EL (cell line): ENCODE results near the gene MSI1.

ENCODE experiments used
- DNase-seq: peaks from one replicate; pipeline ENCODE4 v3.0.0-alpha.2; 2016

Gene MSI1

DNA sequence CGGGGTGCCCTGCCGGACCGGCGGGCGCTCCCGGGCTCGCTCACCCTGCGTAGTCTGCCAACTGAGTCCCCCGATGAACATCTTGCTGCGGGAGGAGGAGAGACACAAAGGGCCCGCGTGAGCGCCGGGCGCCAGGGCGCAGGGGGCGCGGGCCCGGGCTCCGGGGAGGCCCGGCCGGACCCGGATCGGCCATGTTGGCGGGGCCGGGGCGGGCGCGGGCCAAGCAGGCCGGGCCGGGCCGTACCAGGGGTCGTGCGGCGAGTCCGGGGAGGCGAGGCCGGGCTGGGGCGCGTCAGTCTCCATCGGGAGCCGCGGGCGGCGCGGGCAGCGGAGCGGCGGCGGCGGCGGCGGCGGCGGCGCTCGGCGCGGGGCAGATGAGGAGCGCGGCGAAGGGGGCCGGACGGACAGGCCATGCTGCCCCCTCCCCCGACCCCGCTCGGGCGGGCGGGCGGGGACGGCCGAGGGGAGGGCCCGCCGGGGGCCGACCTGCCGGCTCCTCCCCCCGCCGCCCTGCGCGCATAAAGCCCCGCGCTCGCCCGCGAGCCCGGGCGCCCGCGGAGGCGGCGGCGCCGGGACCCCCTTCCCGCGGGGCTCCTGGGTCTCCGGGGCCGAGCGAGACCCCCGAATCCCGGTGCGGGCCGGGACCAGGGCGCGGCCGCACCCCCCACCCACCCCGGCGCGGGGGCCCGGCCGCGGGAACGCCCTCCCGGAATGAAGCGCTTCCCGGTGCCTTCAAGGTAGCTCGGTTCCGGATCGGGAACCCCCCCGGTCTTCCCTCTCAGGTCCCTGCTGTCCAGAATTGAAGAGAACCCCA is at the start of gene MSI1:
TSS of gene MSI1 (minus strand) at position 376 of the 814 bp plus-strand sequence. CDS start at position 303, 73 bp downstream.
- DNase-seq: no peak

DNA sequence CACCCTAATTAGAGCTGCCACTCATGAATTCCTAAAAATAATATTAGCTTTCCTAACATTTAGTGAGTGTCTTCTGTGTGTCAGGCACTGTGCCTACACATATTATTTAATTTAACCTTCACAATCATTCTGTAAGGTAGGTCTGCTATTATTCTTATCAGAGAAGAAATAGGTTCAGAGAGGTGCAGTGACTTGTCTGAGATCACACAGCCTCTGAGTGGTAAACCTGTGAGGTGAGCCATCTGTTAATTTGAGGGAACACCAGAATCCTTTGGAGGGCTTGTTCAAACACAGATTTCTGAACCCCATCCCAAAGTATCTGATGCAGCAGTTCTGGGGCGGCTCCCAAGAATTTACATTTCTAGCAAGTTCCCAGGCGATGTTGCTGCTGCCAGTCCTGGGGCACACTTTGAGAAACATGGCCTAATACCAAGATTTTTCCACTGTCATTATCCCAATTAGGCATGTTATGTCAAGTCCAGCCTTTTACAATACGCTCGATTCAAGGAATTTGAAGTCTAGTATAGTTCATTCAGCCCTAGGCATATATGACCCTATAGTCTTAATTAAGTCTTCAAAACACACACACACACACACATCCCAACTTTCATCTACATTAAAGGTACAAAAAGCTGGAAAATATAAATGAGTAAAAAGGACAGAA is 49.1 kb upstream of the MSI1 start:
- DNase-seq: no peak

DNA sequence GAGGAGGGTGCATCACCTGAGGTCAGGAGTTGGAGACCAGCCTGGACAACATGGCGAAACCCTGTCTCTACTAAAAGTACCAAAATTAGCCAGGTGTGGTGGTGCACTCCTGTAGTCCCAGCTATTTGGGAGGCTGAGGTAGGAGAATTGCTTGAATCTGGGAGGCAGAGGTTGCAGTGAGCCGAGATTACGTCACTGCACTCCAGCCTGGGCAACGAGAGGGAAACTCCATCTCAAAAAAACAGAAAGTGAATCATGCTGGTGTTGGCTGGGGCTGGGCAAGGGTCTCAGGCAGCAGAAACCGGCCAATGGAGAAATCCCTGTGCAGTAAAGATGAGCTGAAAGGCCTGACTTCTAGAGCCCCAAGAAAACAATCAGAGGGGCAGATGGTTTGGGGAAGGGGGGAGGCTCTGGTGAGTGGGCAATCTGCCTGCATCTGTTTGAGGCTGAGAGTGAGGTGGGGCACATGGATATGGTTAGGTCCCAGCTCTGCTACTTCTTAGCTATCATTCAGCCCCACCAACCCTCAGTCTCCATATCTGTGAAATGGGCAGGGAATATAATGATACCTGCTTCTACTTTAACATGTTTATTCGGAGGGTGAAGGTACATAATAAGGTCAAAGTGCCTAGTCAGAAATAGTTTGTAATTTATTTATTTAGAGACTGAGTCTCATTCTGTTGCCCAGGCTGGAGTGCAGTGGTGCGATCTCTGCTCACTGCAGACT is 47.7 kb upstream of the MSI1 start:
- no peak for DNase-seq

DNA sequence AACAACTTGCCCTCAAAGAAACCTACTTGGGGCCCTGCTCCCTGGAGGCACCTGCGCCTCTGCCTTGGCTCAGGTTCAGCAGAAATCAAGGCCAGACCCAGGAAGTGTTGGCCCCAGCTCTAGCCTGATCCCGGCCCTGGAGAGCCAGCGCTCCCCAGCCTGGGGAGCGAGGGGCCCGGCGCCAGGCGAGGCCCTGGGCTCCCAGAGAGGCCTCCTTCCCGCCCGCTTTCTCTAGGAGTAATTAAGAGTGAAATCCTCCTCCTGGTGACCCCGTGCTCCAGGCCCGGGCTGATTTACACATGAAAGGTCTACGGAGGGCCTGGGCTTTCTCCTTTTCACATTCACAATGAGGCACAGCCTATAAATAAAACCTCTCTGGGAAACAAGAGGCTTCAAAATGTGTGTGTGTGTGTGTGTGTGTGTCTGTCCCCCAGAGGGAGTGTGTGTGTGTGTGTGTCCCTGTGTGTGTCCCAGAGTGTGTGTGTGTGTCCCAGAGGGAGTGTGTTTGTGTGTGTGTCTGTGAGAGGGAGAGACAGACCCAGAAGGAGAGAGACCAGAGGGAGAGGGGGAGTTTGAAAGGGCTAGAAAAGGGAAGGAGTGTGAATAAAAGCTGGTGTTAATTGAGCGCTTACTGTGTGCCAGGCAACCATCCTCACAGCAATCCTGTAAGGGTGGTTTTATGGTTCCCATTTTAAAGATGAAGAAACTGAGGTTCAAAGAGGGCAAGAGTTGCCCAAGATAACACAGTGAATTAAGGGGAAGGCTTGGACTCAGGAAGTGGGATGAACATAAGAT is 45.1 kb upstream of the MSI1 start:
- no peak for DNase-seq

DNA sequence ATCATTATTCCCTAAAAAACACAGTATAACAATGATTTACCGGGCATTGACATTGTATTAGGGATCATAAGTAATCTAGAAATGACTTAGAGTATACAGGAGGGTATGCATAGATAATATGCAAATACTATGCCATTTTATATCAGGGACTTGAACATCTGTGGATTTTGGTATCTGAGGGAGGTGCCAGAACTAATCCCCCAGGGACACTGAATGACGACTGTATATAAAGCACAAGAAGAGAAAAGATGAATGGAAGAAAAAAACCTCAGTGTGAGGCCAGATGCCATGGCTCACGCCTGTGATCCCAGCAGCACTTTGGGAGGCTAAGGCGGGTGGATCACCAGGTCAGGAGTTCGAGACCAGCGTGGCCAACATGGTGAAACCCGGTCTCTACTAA is 43.5 kb upstream of the MSI1 start:
- no peak for DNase-seq

DNA sequence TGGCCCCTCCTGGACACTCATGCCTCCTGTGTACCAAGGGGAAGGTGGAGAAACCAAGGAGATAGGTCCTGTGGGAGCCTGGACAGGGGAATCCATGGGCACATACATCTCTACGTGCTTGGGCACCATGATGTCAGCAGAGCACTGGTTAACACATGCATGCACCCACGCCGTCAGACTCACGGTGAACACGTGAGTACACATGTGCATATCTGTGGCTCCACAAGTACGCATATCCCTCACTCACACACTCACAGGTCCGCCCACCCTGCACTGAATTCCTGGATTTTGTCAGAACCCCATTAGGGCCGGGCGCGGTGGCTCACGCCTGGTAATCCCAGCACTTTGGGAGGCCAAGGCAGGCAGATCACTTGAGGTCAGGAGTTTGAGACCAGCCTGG is 39.8 kb upstream of the MSI1 start:
- DNase-seq: no peak

DNA sequence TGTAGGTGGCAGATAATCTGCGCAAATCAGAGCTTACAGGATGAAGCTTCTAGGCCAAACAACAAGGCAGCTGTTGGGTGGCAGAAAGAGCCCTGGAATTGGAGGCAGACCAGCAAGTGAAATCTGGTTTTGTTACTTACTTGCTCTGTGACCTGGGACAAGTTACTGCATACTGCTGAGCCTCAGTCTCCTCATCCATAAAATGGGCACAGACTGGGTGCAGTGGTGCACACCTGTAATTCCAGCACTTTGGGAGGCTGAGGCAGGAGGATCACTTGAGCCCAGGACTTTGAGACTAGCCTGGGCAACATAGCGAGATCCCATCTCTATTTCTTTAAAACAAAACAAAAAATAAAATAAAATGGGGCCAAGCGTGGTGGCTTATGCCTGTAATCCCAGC is 37.6 kb upstream of the MSI1 start:
- no peak for DNase-seq

DNA sequence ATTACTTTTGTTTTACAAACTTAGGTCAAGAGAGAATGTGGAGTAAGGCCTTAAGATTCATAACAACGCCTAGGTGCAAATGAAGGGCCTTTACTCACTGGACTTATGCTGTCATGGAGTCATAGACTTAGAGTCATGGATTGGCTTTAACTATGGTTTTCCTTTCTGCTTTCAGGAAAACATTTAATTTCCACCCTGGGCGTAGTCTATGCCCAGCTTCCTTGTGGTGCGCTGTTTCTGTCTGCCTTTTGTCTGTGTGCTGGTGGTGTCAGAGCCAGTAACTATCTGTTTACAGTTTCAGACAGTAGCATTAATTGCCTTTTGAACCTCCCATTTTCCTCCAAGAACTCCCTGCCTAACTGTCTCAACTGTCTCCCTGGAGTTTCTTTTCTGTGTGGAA is 37.1 kb upstream of the MSI1 start:
- DNase-seq: no peak

DNA sequence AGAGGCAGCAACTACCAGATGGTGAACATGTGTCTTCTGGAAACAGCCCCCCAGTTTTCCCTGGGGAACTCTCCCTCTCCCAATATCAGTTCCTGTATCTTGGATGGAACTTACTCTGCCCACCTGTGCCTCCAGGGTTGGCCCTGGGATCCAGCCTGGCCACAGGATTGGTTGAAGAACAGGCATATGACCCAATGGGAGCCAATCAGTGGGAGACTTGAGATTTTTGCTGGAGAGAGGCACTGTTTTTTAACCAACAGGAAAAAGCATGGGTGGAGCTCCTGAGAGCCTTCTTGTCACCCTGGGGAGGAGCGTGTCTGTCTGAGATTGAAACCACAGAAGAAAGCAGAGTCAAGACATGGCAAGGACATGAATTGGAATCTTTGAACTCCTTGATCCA is 35.3 kb upstream of the MSI1 start:
- no peak for DNase-seq

DNA sequence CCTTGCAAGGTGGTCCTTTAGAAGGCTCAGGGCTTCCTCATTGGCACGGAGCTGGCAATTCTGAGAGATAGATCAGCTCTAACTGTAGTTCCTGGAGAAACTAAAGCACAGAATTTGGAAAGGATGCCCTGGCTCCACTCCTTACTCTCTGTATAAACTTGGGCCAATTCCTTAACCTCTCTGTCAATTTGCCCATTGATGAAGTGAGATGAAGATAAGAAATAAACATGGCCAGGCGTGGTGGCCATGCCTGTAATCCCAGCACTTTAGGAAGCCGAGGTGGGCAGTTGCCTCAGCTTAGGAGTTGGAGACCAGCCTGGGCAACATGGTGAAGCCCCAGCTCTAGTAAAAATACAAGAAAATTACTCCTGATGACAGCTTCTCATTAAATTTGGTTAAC is 34.9 kb upstream of the MSI1 start:
- DNase-seq: no peak

DNA sequence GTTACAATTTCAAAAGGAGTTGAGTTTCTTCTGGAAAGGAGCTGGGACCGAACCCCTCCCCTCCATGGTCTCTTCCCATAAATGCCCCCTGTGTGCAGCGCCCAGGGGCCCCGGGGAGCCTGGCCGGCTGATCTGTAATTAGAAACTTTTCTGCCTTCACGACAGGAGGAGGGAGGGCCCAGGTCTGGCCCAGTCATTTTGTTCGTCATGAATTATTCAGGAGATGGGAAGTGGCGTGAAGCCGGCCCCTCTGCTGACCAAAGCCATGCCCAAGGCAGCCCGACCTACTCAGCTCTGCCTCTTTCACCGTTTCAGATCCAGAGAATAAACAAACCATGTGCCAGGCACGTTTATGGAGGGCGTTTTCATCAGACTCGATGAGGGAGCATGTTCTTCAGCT is 33.3 kb upstream of the MSI1 start:
- no peak for DNase-seq

DNA sequence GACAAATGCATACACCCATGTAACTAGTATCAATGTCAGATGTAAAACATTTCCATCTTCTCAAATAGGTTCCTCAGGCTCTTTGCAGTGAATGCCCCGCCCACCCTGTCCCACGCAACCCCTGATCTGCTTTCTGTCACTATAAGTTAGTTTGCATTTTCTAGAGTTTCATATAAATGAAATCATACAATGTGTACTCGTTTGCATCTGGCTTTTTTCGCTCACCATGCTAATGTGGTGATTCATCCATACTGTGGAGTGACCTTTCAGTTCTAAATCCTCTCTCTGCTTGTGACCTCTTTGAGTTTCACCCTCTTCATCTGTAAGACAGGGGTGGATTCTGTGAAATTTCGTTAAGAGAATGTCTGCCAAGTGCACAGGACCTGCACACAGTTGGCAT is 30.6 kb upstream of the MSI1 start:
- peak; percentile 78 for DNase-seq

DNA sequence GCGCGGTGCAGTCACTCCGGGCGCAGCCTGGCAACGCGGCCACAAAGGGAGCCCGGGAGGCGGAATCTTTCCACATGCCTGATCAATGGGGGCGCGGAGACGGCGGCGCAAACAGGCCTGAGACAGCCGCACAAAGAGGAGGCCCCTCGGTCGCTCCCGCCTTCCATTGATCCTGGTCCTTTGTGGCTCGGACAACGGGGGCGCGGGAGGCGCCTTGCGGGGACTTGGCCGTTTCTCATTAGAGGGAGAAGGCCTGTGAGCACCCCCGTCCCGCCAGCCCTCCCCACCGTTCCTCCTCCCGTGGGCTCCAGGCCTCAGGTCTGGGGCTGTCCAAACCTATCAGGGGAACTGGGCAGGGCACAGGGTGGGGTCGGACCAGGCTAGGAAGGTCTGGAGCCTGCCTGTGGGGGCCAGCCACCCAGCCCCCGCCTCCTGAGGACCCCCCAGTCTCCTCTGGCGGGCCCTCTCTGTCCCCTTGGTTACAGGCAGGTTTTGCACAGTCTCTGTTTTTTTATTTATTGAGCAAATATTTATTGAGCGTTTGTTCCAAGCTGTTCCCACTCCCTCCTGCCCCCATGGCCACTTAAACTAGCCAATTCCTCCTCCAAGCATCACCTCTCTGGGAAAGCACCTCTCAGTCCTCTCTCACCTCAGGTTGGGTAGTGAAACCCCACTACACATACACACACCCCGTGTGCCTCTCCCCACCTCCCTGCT is 29.0 kb upstream of the MSI1 start:
- no peak for DNase-seq

DNA sequence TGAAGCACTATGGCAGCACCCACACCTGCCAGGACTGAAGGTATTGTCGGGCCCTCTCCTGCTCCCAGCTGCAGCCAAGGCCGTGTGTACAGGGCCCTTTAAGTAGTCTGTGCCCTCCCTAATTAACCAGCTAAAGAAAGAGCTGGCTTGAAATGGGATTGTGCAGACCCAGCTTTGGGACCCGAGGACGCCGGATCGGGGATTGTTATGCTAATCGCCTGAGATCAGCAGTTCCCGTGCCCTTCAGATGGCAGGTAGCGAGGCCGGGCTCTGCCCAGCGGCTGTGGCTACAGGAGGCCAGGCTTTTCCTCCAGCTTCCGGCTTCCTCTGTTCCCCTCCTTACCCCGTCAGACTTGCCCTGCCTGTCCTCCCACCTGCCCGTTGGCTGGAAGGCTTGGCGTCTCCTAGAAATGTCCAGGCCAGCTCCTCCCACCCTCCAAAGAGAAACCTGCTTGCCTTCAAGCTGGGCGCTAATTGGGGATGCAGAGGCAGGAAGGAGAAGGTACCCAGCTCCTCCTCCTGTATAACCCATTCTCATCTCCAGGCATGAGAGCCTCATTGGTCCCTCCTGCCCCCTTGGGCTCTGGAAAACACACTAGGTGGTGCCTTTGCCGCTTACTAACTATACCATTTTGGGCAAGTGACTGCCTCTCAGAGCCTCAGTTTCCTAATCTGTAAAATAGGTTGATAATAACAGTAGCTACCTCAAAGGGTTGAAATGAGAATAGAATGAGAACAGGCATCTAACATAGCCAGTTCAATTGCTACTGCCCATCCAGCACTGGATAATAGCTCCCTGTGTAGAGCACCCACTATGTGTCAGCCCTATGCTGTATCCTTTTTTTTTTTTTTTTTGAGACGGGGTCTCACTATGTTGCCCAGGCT is 25.8 kb upstream of the MSI1 start:
- no peak for DNase-seq

DNA sequence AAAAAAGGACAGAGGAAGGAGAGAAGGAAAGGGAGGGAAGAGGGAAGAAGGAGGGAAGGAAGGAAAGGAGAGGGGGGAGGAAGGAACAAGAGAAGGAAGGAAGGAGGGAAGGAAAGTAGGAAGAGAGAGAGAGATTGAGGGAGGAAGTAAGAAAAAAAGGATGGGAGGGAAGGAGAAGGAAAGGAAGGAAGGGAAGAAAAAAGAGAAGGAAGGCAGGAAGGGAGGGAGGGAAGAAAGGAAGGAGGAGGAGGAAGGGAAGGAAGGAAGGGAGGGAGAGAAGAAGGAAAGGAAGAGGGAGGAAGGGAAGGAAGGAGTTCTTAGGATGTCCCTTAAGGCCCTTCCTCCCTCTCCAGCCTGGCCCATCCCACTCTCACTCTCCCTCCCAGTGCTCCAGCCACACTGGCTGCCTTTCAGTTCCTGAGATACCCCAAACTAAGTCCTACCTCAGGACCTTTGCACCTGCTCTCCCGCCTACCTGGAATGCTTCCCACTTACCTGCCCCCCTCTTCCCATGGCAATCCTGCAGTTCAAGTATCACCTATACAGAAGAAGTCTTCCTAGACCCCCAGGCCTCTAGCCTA is 21.7 kb upstream of the MSI1 start:
- no peak for DNase-seq

DNA sequence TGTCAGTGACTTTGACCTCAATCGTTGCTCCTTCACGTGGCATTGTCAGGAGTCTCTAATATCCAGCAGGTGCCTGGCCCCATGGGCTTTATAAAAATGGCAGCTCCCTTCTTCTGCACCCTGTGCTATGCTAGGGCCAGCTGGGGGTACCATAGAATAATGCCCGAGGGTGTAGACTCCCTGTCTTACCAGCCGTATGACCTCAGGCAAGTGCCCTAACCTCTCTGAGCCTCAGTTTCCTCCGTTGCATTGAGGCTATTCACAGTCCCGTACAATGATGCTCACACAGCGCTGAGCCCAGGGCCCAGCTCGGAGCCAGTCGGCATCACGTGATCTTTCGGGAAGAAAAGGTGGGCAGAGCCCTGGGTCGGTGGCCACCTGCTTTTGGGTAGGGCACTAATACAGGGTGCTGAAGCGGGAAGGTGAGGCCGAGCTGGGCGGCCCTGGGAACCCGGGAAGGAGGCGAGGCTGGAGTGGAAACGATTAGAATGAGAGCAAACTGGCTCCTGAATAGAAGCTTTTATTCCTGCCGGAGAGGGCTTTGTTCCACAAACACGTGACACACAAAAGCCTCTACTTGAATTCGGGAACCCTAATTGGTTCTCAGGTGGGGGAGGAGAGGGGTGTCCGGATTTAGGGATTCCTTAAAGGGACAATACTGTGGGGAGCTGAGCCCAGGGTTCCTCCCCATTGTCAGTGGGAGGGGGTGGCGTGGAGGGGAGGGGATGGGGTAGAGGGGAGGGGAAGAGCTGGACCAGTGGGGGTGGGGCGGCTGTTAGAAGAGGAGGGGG is 19.9 kb upstream of the MSI1 start:
- DNase-seq: no peak

DNA sequence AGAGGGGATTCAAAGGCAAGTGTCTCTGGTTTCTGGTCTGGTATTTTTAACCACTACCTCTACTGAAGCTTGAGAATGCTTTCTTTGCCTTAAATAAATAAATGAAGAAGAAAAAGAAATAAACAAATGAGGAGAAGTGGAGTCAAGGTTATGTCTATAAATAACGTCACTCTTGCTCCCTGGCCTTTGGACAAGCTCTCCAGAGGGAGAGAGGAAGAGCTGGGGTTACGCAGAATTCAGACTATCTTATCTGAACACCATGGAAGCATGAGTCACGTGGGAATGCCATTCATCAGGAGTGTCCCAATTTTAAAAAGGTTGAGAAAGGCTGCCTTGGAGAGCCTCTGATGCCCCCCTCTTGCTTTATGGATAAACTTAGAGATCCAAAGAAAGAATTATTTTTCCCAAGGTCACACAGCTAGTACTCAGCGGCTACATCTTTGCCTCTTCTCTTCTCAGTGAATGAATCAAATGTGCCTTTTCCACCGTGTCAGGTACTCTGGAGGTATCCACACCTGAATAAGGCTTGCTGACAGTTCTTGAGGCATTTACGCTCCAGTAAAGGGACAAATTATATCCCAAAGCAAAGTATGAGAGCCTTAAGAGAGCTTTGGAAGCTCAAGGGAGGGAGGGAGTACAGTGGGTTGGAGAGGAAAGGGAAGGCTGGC is 12.9 kb upstream of the MSI1 start:
- DNase-seq: peak; percentile 54

DNA sequence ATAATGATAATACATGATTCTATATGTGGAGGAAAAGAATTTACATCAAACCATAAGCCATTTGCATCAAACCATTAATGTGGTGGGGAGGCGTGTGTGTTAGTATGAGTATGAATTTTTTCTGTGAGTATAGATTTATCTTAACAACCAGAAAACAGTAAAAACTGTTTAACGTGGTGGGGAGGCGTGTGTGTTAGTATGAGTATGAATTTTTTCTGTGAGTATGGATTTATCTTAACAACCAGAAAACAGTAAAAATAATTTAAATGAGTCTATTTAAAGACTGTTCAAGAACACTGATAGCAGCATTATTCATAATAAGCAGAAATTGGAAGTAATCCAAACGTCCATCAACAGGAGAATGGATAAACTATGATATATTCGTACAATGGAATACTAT is 9.1 kb upstream of the MSI1 start:
- no peak for DNase-seq

DNA sequence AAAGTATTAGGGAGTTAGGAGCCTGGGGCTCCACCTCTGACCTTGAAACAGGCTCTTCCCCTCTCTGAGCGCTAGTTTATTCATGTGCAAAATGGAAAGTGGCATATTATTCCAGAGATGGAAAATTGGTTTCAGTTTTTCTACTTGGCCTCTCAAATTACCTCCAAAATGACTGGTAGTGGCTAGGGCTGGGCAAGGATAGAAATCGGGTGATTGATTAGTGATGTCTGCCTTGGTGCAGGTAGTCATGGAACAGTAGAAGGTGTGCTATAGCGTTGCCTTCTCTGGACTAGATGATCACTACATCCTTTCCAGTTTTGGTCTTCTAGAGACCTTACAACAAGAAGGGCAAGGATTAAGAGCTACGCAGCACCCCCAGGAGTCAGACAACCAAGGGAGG is 8.6 kb upstream of the MSI1 start:
- no peak for DNase-seq
